ENCODE measurements around the gene SPTB.

DNA sequence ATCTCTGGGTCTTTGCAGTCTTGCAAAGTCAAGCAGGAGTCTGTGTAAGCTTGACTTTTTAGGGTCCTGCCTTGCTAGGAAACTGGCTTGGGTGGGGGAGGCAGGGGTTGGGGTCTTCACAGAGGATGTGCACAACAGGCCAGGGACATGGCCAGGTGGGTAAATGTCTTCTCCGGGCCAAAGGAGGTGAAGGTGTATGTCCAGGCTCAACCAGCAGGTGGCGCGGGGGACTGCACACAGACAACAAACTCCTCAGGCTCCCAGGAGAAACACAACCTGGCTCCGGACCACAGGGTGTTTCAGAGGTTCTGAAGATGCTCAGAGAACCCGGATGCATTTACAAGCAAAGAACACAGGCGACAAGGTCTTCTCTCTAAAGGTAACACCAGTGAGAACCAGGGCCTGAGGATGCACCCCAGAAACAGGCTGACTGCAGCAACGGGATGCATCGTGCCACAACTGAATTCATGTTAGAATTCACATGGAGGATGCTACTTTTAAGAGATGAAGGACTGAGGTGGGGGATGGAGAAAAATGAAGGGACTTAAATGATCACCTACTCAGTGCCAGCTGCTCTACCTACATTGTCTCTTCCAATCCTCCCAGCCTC, 119.5 kb downstream of the SPTB start:
- peak in 2 of 3 experiments; percentile 22 to 31 for TF ChIP-seq CTCF (IDR thresholded peaks at IDR 0.05)
- no peak for TF ChIP-seq POLR2A (IDR thresholded peaks at IDR 0.05)
- no peak for TF ChIP-seq POLR2AphosphoS5 (IDR thresholded peaks at IDR 0.05; ENCODE audit: insufficient read depth in 1 of 2, low read depth in 1 of 2)
